GM12878 (cell line): ENCODE data around the gene KRTAP3-2. TPM values are rescaled to one million over a fixed set of nuclear protein-coding genes. Genes with fewer than 3 reads are reported as not detected.

Experiments used
- ATAC-seq: fragments of 200-7000 bp; cut with Tn5 transposase; 3 replicates; pipeline ENCODE4 v1.9.1; 2020; ENCODE audit warnings: mild to moderate bottlenecking, moderate library complexity
- BruUV-seq: library from RNA; stranded (reverse); fragments of 400-500 nt; replicated peaks from 2 replicates; lab custom pipeline; 2021; lab: Mats Ljungman, UMichigan
- CTCF ChIA-PET: fragments of 300-600 bp; sonication (Branson Sonifier 250); formaldehyde crosslinking; extraction: SDS; loops from one replicate; lab custom pipeline; 2021; ENCODE audit warnings: inconsistent platforms; lab: Yijun Ruan, JAX
- POLR2A ChIA-PET: fragments of 350-600 bp; formaldehyde crosslinking; extraction: SDS; loops from one replicate; lab custom pipeline; 2021; ENCODE audit warnings: inconsistent platforms; lab: Charles Lee
- RAD21 ChIA-PET: fragments of 300-600 bp; sonication (Branson Sonifier 250); formaldehyde crosslinking; loops from one replicate; lab custom pipeline; 2023; ENCODE audit warnings: antibody characterized with exemption; ENCODE audit not compliant: unreplicated experiment; lab: Charles Lee
- SMC1A ChIA-PET: fragments of 300-600 bp; sonication (Branson Sonifier 250); formaldehyde crosslinking; loops from one replicate; lab custom pipeline; 2023; ENCODE audit not compliant: unreplicated experiment, uncharacterized antibody; lab: Charles Lee
- DNase-seq: peaks from one replicate; pipeline ENCODE4 v3.0.0-alpha.2; 2011; ENCODE audit warnings: low read depth, low spot score
- FAIRE-seq: peaks from 3 replicates; lab custom pipeline; 2011; peaks lifted over from hg19 to GRCh38; lab: Jason Lieb, UNC
- H2AFZ ChIP-seq: 2 replicates; pipeline ENCODE4 v1.6.0; 2011; ENCODE audit warnings: low read depth, low read length, control low read depth; ENCODE audit not compliant: control insufficient read depth
- H3K27ac ChIP-seq: 2 replicates; pipeline ENCODE4 v1.5.1; 2011; ENCODE audit warnings: control low read depth; ENCODE audit not compliant: control insufficient read depth, insufficient read depth
- H3K27me3 ChIP-seq, 2 experiments: replicated peaks in 1 of 2; 2 replicates each; pipeline versions ENCODE4 v1.6.0 to v1.6.1; 2011; ENCODE audit warnings: low read length in 1 of 2; ENCODE audit not compliant: control insufficient read depth in 2 of 2, insufficient read depth in 2 of 2
- H3K36me3 ChIP-seq, 2 experiments: 2 replicates each; pipeline ENCODE4 v1.5.1; 2011; ENCODE audit warnings: low read length in 1 of 2; ENCODE audit not compliant: control insufficient read depth in 2 of 2, insufficient read depth in 2 of 2
- H3K4me1 ChIP-seq: 2 replicates; pipeline ENCODE4 v1.6.1; 2011; ENCODE audit warnings: mild to moderate bottlenecking, low read length, moderate library complexity, mixed read lengths; ENCODE audit not compliant: control insufficient read depth, insufficient read depth
- H3K4me2 ChIP-seq: 2 replicates; pipeline ENCODE4 v1.6.0; 2011; ENCODE audit warnings: control low read depth; ENCODE audit not compliant: control insufficient read depth, insufficient read depth
- H3K4me3 ChIP-seq: fragments of 200-600 bp; sonication (generic); 2 replicates; pipeline ENCODE4 v1.5.1; 2016
- H3K79me2 ChIP-seq: 2 replicates; pipeline ENCODE4 v1.6.0; 2011; ENCODE audit warnings: low read length; ENCODE audit not compliant: control insufficient read depth, insufficient read depth
- H3K9ac ChIP-seq: 2 replicates; pipeline ENCODE4 v1.8.0; 2011; ENCODE audit warnings: low read length, control low read depth, mixed read lengths; ENCODE audit not compliant: control insufficient read depth, insufficient read depth
- H3K9me3 ChIP-seq: replicated peaks from 3 replicates; pipeline ENCODE4 v1.5.1; 2011; ENCODE audit warnings: mild to moderate bottlenecking, low read length; ENCODE audit not compliant: control insufficient read depth, insufficient read depth
- H4K20me1 ChIP-seq: 2 replicates; pipeline ENCODE4 v1.6.0; 2011; ENCODE audit not compliant: control insufficient read depth, insufficient read depth
- NKRF ChIP-seq: fragments of 450-650 bp; conservative IDR thresholded peaks from 2 replicates; pipeline ENCODE4 v1.6.1; 2017; ENCODE audit warnings: mild to moderate bottlenecking, moderate library complexity
- RB1 ChIP-seq: fragments of 450-650 bp; formaldehyde crosslinking; IDR thresholded peaks from 2 replicates; pipeline ENCODE4 v1.6.1; 2017; ENCODE audit warnings: mild to moderate bottlenecking, borderline replicate concordance
- WGBS: methylation state at CpG from one replicate; pipeline ENCODE4 v1.1.6; 2016; ENCODE audit warnings: low lambda C conversion rate; ENCODE audit not compliant: insufficient replicate concordance, insufficient coverage; ENCODE audit errors: missing lambda C conversion rate; 5-methylcytosine and 5-hydroxymethylcytosine counted together
- in situ Hi-C: fragments of 300-500 bp; cut with MboI; formaldehyde crosslinking; loops from 9 replicates; pipeline ENCODE4 v1.14.3; 2018; ENCODE audit warnings: mixed read lengths
- intact Hi-C: fragments of 100-400 bp; cut with micrococcal nuclease; formaldehyde crosslinking; loops from one replicate; pipeline ENCODE4 v1.14.2; 2022; ENCODE audit not compliant: unreplicated experiment
- polyA plus RNA-seq, 11 experiments: library from polyadenylated mRNA; depleted of rRNA in 4 of 11; unstranded in 6 of 11; stranded (reverse) in 5 of 11; fragments of >200 nt; fragmentation: Nextera tagmentation in 4 of 11; fragmentation: Illumina TruSeq in 1 of 11; extraction: Ambion mirVana in 4 of 11; extraction: Trizol in 1 of 11; gene quantifications; 1 replicate in 1 of 11; 2 replicates in 10 of 11; pipeline versions ENCODE4 v1.2.1 to v1.2.3, GENCODE V29; 2011 to 2016; ENCODE audit warnings: inconsistent platforms in 2 of 11, missing spikeins in 2 of 11, low read depth in 1 of 11
- total RNA-seq, 4 experiments: library from RNA; depleted of rRNA in 3 of 4; stranded (reverse); fragments of >200 nt in 3 of 4; fragmentation: Illumina TruSeq in 1 of 4; extraction: Trizol in 1 of 4; gene quantifications; 2 replicates each; pipeline versions ENCODE4 v1.2.1 to v1.2.3, GENCODE V29; 2013 to 2021
- TF ChIP-seq, protein P1 (sequence below), 3 experiments: IDR thresholded peaks in 2 of 3; conservative IDR thresholded peaks in 1 of 3; 2 replicates each; pipeline ENCODE4 v1.5.1; 2011; ENCODE audit warnings: low read depth in 3 of 3, low read length in 3 of 3, mild to moderate bottlenecking in 3 of 3, control low read depth in 2 of 3, moderate library complexity in 2 of 3, inconsistent platforms in 1 of 3, mixed read lengths in 1 of 3; ENCODE audit not compliant: control insufficient read depth in 2 of 3, insufficient read depth in 1 of 3; ENCODE audit errors: extremely low read depth in 1 of 3

KRTAP3-2 gene
- total and polyA plus RNA-seq, 10 of the 15 experiments (the other 5 are each of a cell fraction or from before 2014, with no cell fraction given), result not detected

- intact Hi-C loops, result no loop called here
- POLR2A ChIA-PET, result no interaction called here
- H3K4me2 ChIP-seq, result no peak overlapping the region
- SMC1A ChIA-PET, result no interaction called here
- peaks cover 0 to 1% of the 10 kb centered on the region in 2 experiments; a peak in 2 of 4 replicates for H3K27me3 ChIP-seq
- DNase-seq (no peak), ATAC-seq (no peak), FAIRE-seq (no peak)
- TF ChIP-seq, protein P1, sequence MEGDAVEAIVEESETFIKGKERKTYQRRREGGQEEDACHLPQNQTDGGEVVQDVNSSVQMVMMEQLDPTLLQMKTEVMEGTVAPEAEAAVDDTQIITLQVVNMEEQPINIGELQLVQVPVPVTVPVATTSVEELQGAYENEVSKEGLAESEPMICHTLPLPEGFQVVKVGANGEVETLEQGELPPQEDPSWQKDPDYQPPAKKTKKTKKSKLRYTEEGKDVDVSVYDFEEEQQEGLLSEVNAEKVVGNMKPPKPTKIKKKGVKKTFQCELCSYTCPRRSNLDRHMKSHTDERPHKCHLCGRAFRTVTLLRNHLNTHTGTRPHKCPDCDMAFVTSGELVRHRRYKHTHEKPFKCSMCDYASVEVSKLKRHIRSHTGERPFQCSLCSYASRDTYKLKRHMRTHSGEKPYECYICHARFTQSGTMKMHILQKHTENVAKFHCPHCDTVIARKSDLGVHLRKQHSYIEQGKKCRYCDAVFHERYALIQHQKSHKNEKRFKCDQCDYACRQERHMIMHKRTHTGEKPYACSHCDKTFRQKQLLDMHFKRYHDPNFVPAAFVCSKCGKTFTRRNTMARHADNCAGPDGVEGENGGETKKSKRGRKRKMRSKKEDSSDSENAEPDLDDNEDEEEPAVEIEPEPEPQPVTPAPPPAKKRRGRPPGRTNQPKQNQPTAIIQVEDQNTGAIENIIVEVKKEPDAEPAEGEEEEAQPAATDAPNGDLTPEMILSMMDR (IDR thresholded peaks at IDR 0.05 in 2 of 3, conservative IDR thresholded peaks at IDR 0.05 in 1 of 3; ENCODE audit: control insufficient read depth in 2 of 3, extremely low read depth in 1 of 3, insufficient read depth in 1 of 3, low read depth in 3 of 3, low read length in 3 of 3), result no peak
- no peak overlapping the region for H3K9ac ChIP-seq
- H3K27ac ChIP-seq, result no peak overlapping the region
- H4K20me1 ChIP-seq, result no peaks in the 10 kb centered on the region
- CTCF ChIA-PET, result no interaction called here
- WGBS, result 52% methylated on average over 4 of the region's 4 CpGs
- H3K36me3 ChIP-seq, result no peaks in the 10 kb centered on the region
- no peaks in the 10 kb centered on the region for H3K4me1 ChIP-seq
- no TSS peak for BruUV-seq
- no peaks in the 10 kb centered on the region for H3K79me2 ChIP-seq
- no peak overlapping the region for H3K4me3 ChIP-seq
- in situ Hi-C loops, result no loop called here
- no peak overlapping the region for H2AFZ ChIP-seq
- RAD21 ChIA-PET, result no interaction called here
- H3K9me3 ChIP-seq, result no peaks in the 10 kb centered on the region
Observed at GRCh38 chr17:41001795-41002194, 2.1 kb upstream of the KRTAP3-2 start.

DNA sequence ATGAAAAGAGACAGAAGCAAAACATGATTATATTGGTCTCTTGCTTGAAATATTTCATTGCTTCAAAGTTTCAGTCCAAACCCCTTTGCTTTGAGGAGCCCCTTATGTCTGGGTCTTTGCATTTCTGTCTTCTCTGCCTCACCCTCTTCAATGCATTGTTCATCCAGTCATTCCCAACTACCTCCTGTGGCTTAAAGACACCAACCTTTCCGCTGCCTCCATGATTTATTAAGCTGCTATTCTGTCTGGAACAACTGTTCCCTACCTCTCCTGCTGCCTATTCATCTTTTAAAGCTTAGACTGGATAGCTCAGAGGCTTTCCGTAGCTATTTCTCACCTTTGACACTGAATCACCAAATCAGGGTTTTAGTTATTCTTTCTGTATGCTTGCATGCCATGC lies 2.3 kb downstream of the KRTAP3-2 start:
- CTCF ChIA-PET, result no interaction called here
- DNase-seq (no peak), ATAC-seq (no peak), FAIRE-seq (no peak)
- Histone ChIP-seq H3K4me1 (no peaks in the 10 kb centered on the region), H3K27me3 (peaks cover 0 to 8% of the 10 kb centered on the region in 2 experiments; a peak in 2 of 4 replicates), H4K20me1 (no peaks in the 10 kb centered on the region), H3K36me3 (no peaks in the 10 kb centered on the region), H3K4me3 (no peak overlapping the region), H3K9ac (no peak overlapping the region), H3K27ac (no peak overlapping the region), H3K79me2 (no peaks in the 10 kb centered on the region), H3K9me3 (no peaks in the 10 kb centered on the region), H3K4me2 (no peak overlapping the region), H2AFZ (no peak overlapping the region)
- BruUV-seq, result no TSS peak
- RAD21 ChIA-PET, result no interaction called here
- in situ Hi-C loops (no loop called here), intact Hi-C loops (no loop called here)
- POLR2A ChIA-PET, result no interaction called here
- no peak for TF ChIP-seq NKRF
- TF ChIP-seq RB1, result no peak
- WGBS, result 6% methylated on average over 2 of the region's 2 CpGs
- SMC1A ChIA-PET, result no interaction called here
